Measurements from ENCODE around the gene CARD11.

The CARD11 gene

GRCh38 chr7:2932402-2933251, 111.0 kb downstream of the CARD11 start:
- no peak for DNase-seq (ENCODE audit: low spot score)

GRCh38 chr7:2931034-2931415, 112.6 kb downstream of the CARD11 start:
- in situ Hi-C loops (cut with MboI; ENCODE audit: low pct_unique_long_range_greater_than_20kb, low sequenced_read_pairs, unreplicated experiment) = no loop called here
- no peak for DNase-seq (ENCODE audit: low spot score)
- no peak for TF ChIP-seq CTCF (IDR thresholded peaks at IDR 0.05; ENCODE audit: extremely low read depth, insufficient read depth, missing control alignments)

More at GRCh38 chr7:2932402-2933251, 111.0 kb downstream of the CARD11 start:
- in situ Hi-C loops (cut with MboI; ENCODE audit: low pct_unique_long_range_greater_than_20kb, low sequenced_read_pairs, unreplicated experiment) = no loop called here
- TF ChIP-seq CTCF (IDR thresholded peaks at IDR 0.05; ENCODE audit: extremely low read depth, insufficient read depth, missing control alignments) = no peak

- in situ Hi-C loops (cut with MboI; ENCODE audit: low pct_unique_long_range_greater_than_20kb, low sequenced_read_pairs, unreplicated experiment) = no loop called here
Measured at GRCh38 chr7:2930310-2931033, 113.2 kb downstream of the CARD11 start.

GRCh38 chr7:2929321-2930201, 114.1 kb downstream of the CARD11 start:
- in situ Hi-C loops (cut with MboI; ENCODE audit: low pct_unique_long_range_greater_than_20kb, low sequenced_read_pairs, unreplicated experiment) = no loop called here
- TF ChIP-seq CTCF (IDR thresholded peaks at IDR 0.05; ENCODE audit: extremely low read depth, insufficient read depth, missing control alignments) = no peak
- DNase-seq (ENCODE audit: low spot score) = no peak

More at GRCh38 chr7:2930310-2931033, 113.2 kb downstream of the CARD11 start:
- DNase-seq (ENCODE audit: low spot score) = no peak
- no peak for TF ChIP-seq CTCF (IDR thresholded peaks at IDR 0.05; ENCODE audit: extremely low read depth, insufficient read depth, missing control alignments)

- in situ Hi-C loops (cut with MboI; ENCODE audit: low pct_unique_long_range_greater_than_20kb, low sequenced_read_pairs, unreplicated experiment) = no loop called here
- no peak for TF ChIP-seq CTCF (IDR thresholded peaks at IDR 0.05; ENCODE audit: extremely low read depth, insufficient read depth, missing control alignments)
- no peak for DNase-seq (ENCODE audit: low spot score)
Measured at GRCh38 chr7:2928613-2929311, 114.9 kb downstream of the CARD11 start.

GRCh38 chr7:2928256-2928612, 115.4 kb downstream of the CARD11 start:
- DNase-seq (ENCODE audit: low spot score) = no peak
- TF ChIP-seq CTCF (IDR thresholded peaks at IDR 0.05; ENCODE audit: extremely low read depth, insufficient read depth, missing control alignments) = no peak
- in situ Hi-C loops (cut with MboI; ENCODE audit: low pct_unique_long_range_greater_than_20kb, low sequenced_read_pairs, unreplicated experiment) = no loop called here

Measured in GM13977 (cell line).